Endothelial cell of umbilical vein (primary cell): ENCODE measurements around the gene GSTCD. TPM values are rescaled to one million over a fixed set of nuclear protein-coding genes. Genes with fewer than 3 reads are reported as not detected.

ENCODE experiments used
- BruUV-seq: library from RNA; stranded (reverse); fragments of 400-500 nt; replicated peaks from 2 replicates; lab custom pipeline; 2021; lab: Mats Ljungman, UMichigan
- CTCF ChIA-PET: fragments of 300-600, 350-600 bp; sonication (Branson Sonifier 250); formaldehyde crosslinking; loops from one replicate; lab custom pipeline; 2021; ENCODE audit warnings: antibody characterized with exemption, inconsistent platforms; lab: Charles Lee
- POLR2A ChIA-PET: fragments of 300-600, 350-600 bp; sonication (Branson Sonifier 250); formaldehyde crosslinking; loops from one replicate; lab custom pipeline; 2021; ENCODE audit warnings: antibody characterized with exemption, inconsistent platforms; lab: Charles Lee
- DNase-seq: peaks from one replicate; pipeline ENCODE4 v3.0.0-alpha.2; 2011; ENCODE audit warnings: low read depth, low spot score
- FAIRE-seq: peaks from 2 replicates; lab custom pipeline; 2011; peaks lifted over from hg19 to GRCh38; lab: Jason Lieb, UNC
- H2AFZ ChIP-seq: 2 replicates; pipeline ENCODE4 v1.6.0; 2012; ENCODE audit warnings: low read depth, low read length, control low read depth, inconsistent platforms
- H3K27ac ChIP-seq: 2 replicates; pipeline ENCODE4 v1.5.1; 2011; ENCODE audit warnings: low read depth, mild to moderate bottlenecking, control low read depth, low read length, moderate library complexity; ENCODE audit not compliant: insufficient read depth
- H3K27me3 ChIP-seq, 2 experiments: 2 replicates each; pipeline versions ENCODE4 v1.6.0 to v1.6.1; 2011; ENCODE audit warnings: low read length in 2 of 2, mixed read lengths in 1 of 2; ENCODE audit not compliant: control insufficient read depth in 2 of 2, insufficient read depth in 2 of 2
- H3K36me3 ChIP-seq, 2 experiments: 2 replicates in 1 of 2; 3 replicates in 1 of 2; pipeline ENCODE4 v1.5.1; 2011; ENCODE audit warnings: low read length in 2 of 2, mild to moderate bottlenecking in 1 of 2, moderate library complexity in 1 of 2; ENCODE audit not compliant: control insufficient read depth in 2 of 2, insufficient read depth in 2 of 2; ENCODE audit errors: extremely low read depth in 1 of 2
- H3K4me1 ChIP-seq: 3 replicates; pipeline ENCODE4 v1.5.1; 2011; ENCODE audit warnings: mild to moderate bottlenecking, low read length; ENCODE audit not compliant: control insufficient read depth, insufficient read depth; ENCODE audit errors: extremely low read depth
- H3K4me2 ChIP-seq: 2 replicates; pipeline ENCODE4 v1.6.1; 2011; ENCODE audit warnings: low read length, control low read depth, mixed read lengths; ENCODE audit not compliant: insufficient read depth
- H3K4me3 ChIP-seq, 3 experiments: fragments of 200-600 bp in 1 of 3; sonication (generic), shearing (Covaris generic) in 1 of 3; replicated peaks in 1 of 3; 2 replicates each; pipeline ENCODE4 v1.5.1; 2011 to 2016; ENCODE audit warnings: control low read depth in 3 of 3, low read length in 3 of 3, mild to moderate bottlenecking in 2 of 3, inconsistent platforms in 1 of 3, low read depth in 1 of 3, moderate library complexity in 1 of 3; ENCODE audit not compliant: insufficient read depth in 1 of 3
- H3K79me2 ChIP-seq: 2 replicates; pipeline ENCODE4 v1.6.0; 2012; ENCODE audit warnings: low read length, inconsistent platforms; ENCODE audit not compliant: control insufficient read depth, insufficient read depth
- H3K9ac ChIP-seq: replicated peaks from 2 replicates; pipeline ENCODE3; 2011; ENCODE audit warnings: low read length, control low read depth; ENCODE audit not compliant: insufficient read depth; ENCODE audit errors: extremely low read depth
- H3K9me1 ChIP-seq: replicated peaks from 3 replicates; pipeline ENCODE4 v1.6.0; 2011; ENCODE audit warnings: mild to moderate bottlenecking, low read length; ENCODE audit not compliant: control insufficient read depth, insufficient read depth; ENCODE audit errors: extremely low read depth
- H3K9me3 ChIP-seq: replicated peaks from 2 replicates; pipeline ENCODE4 v1.5.1; 2012; ENCODE audit warnings: low read length, inconsistent platforms; ENCODE audit not compliant: control insufficient read depth, insufficient read depth
- H4K20me1 ChIP-seq: replicated peaks from 2 replicates; pipeline ENCODE3; 2011; ENCODE audit warnings: mild to moderate bottlenecking, low read length; ENCODE audit not compliant: control insufficient read depth, insufficient read depth; ENCODE audit errors: extremely low read depth
- EZH2 ChIP-seq: IDR thresholded peaks from 2 replicates; pipeline ENCODE4 v1.6.1; 2012; ENCODE audit warnings: borderline replicate concordance, low read depth, mild to moderate bottlenecking, moderate library complexity, low read length, inconsistent platforms; ENCODE audit not compliant: severe bottlenecking
- FOS ChIP-seq: IDR thresholded peaks from 2 replicates; pipeline ENCODE4 v1.6.1; 2011; ENCODE audit warnings: mild to moderate bottlenecking, low read length, moderate library complexity, borderline replicate concordance; ENCODE audit not compliant: insufficient read depth
- GATA2 ChIP-seq: IDR thresholded peaks from 2 replicates; pipeline ENCODE4 v1.7.0; 2011; ENCODE audit warnings: low read depth, mild to moderate bottlenecking, moderate library complexity, mixed read lengths, low read length; ENCODE audit not compliant: insufficient read length, insufficient read depth
- JUN ChIP-seq: IDR thresholded peaks from 2 replicates; pipeline ENCODE4 v1.6.1; 2011; ENCODE audit warnings: borderline replicate concordance, low read depth; ENCODE audit not compliant: insufficient read length, insufficient read depth
- MYC ChIP-seq: IDR thresholded peaks from one replicate; pipeline ENCODE4 v1.6.1; 2011; ENCODE audit warnings: mild to moderate bottlenecking, low read depth, low read length
- POLR2A ChIP-seq: IDR thresholded peaks from 2 replicates; pipeline ENCODE4 v1.6.1; 2012; ENCODE audit warnings: low read depth, mild to moderate bottlenecking, control low read depth, low read length
- POLR2AphosphoS5 ChIP-seq: IDR thresholded peaks from 2 replicates; pipeline ENCODE4 v1.6.1; 2012; ENCODE audit warnings: low read depth, mild to moderate bottlenecking, control low read depth, low read length, moderate library complexity; ENCODE audit not compliant: insufficient read depth
- dilution Hi-C: fragments of 300-500 bp; cut with MboI; formaldehyde crosslinking; loops from one replicate; pipeline ENCODE4 v1.15.0; 2019; ENCODE audit warnings: low sequenced_read_pairs; ENCODE audit not compliant: extremely low pct_ligation_motif_present
- intact Hi-C: fragments of 100-400 bp; cut with micrococcal nuclease; formaldehyde crosslinking; loops from one replicate; pipeline ENCODE4 v1.10.0; 2022
- polyA plus RNA-seq, 4 experiments: library from polyadenylated mRNA; depleted of rRNA in 3 of 4; stranded (reverse) in 3 of 4; unstranded in 1 of 4; fragments of >200 nt; gene quantifications; 2 replicates each; pipeline versions ENCODE4 v1.2.1 to v1.2.3, GENCODE V29; 2011 to 2012; ENCODE audit warnings: missing spikeins in 1 of 4
- total RNA-seq: library from RNA; stranded (reverse); gene quantifications from 2 replicates; pipeline ENCODE4 v1.2.3, GENCODE V29; 2021
- TF ChIP-seq, protein P1 (sequence below): IDR thresholded peaks from 2 replicates; pipeline ENCODE4 v1.6.1; 2011; ENCODE audit not compliant: insufficient read depth, insufficient read length
- TF ChIP-seq, protein P2 (sequence below), 2 donors: IDR thresholded peaks; 1 replicate in 1 of 2; 2 replicates in 1 of 2; pipeline ENCODE4 v1.5.1; 2011; ENCODE audit warnings: low read length in 2 of 2, mild to moderate bottlenecking in 2 of 2, moderate library complexity in 2 of 2, control low read depth in 1 of 2, inconsistent platforms in 1 of 2, low read depth in 1 of 2; ENCODE audit not compliant: insufficient read depth in 1 of 2; ENCODE audit errors: extremely low read depth in 1 of 2

The GSTCD gene
- total and polyA plus RNA-seq, 2 donors (not counting 3 experiments of a cell fraction or from before 2014, with no cell fraction given): 3.3 to 11.3 TPM

DNA sequence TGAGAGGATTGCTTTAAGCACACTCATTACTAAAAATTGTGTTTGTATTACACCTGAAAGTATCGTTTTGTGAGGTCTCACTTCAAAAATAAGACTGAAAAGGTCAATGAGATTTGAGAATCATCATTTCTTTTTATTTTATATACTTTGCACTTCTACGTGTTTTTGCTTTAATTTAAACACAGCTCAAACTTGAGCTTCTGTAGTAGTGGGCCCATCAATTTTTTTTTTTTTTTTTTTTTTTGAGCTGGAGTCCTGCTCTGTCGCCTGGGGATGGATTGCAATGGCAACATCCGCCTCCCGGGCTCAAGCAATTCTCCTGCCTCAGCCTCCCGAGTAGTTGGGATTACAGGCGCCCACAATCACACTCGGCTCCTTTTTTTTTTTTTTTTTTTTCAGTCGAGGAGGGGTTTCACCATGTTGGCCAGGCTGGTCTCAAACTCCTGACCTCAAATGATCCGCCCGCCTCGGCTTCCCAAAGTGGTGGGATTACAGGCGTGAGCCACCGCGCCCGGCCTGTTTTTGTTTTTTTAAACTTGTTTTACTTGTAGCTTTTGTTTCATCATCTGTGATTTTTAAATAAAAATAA, 1.5 kb downstream of the GSTCD start:
- Histone ChIP-seq H3K27ac (no peak overlapping the region), H2AFZ (no peak overlapping the region), H4K20me1 (no peaks in the 10 kb centered on the region), H3K79me2 (peaks cover 47% of the 10 kb centered on the region), H3K4me3 (no peak overlapping the region), H3K36me3 (no peaks in the 10 kb centered on the region), H3K9me3 (no peaks in the 10 kb centered on the region), H3K4me1 (peaks cover 16% of the 10 kb centered on the region), H3K9me1 (no peaks in the 10 kb centered on the region), H3K4me2 (peak overlapping the region; percentile 99), H3K9ac (no peak overlapping the region), H3K27me3 (no peaks in the 10 kb centered on the region)
- no peak for FAIRE-seq
- TF ChIP-seq, protein P1, sequence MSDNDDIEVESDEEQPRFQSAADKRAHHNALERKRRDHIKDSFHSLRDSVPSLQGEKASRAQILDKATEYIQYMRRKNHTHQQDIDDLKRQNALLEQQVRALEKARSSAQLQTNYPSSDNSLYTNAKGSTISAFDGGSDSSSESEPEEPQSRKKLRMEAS: no peak
- TF ChIP-seq, protein P2, sequence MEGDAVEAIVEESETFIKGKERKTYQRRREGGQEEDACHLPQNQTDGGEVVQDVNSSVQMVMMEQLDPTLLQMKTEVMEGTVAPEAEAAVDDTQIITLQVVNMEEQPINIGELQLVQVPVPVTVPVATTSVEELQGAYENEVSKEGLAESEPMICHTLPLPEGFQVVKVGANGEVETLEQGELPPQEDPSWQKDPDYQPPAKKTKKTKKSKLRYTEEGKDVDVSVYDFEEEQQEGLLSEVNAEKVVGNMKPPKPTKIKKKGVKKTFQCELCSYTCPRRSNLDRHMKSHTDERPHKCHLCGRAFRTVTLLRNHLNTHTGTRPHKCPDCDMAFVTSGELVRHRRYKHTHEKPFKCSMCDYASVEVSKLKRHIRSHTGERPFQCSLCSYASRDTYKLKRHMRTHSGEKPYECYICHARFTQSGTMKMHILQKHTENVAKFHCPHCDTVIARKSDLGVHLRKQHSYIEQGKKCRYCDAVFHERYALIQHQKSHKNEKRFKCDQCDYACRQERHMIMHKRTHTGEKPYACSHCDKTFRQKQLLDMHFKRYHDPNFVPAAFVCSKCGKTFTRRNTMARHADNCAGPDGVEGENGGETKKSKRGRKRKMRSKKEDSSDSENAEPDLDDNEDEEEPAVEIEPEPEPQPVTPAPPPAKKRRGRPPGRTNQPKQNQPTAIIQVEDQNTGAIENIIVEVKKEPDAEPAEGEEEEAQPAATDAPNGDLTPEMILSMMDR (IDR thresholded peaks at IDR 0.05; ENCODE audit: extremely low read depth in 1 of 2, insufficient read depth in 1 of 2, low read depth in 1 of 2, low read length in 2 of 2): no peak
- TF ChIP-seq GATA2 (no peak), POLR2AphosphoS5 (no peak), FOS (no peak), MYC (no peak), POLR2A (no peak), EZH2 (no peak), JUN (no peak)
- ChIA-PET CTCF (interaction anchor here (0.7 to 4.0 kb wide), 5 partner anchors 9 to 1210 kb away, joined by 3 to 10 read pairs (median 3); no protein-coding TSS in a partner anchor), POLR2A (interaction anchor here (0.7 kb wide), 2 partner anchors 281 to 556 kb away, joined by 3 to 5 read pairs; no protein-coding TSS in a partner anchor)
- DNase-seq: no peak
- intact Hi-C loops: loop anchor here (10.0 kb wide), 1 partner anchor 355 kb away; no protein-coding TSS in a partner anchor
- dilution Hi-C loops: no loop called here
- BruUV-seq: no TSS peak
